ACHN (cell line): ENCODE data around the gene MTUS2.

Experiments used
- DNase-seq: peaks from one replicate; pipeline ENCODE4 v3.0.0-alpha.2; 2015
- in situ Hi-C: cut with HindIII; loops from 2 replicates; pipeline ENCODE4 v1.10.0; 2017; ENCODE audit warnings: low sequenced_read_pairs, low pct_ligation_motif_present, low pct_unique_long_range_greater_than_20kb

MTUS2 gene

DNA sequence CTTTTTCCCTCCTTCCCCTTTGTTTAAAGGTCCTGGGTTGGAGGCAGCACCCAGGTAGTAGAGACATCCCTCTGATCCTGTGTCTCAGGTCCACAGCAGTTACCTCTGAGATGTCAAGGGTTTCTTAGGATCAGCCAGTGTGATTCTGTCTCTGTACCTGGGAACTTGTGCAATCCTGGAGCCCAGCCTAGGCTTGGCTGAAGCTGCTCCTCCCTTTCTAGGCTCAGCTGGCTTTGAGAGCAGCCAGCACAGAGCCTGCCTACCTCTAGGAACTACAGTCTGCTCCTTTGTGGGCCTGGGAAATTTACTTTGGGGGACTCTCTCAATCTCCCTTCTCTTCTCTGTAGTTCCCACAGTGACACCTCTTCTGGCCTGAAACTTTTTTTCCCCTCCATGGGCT, 171.6 kb downstream of the MTUS2 start:
- in situ Hi-C loops: no loop called here
- DNase-seq: no peak

DNA sequence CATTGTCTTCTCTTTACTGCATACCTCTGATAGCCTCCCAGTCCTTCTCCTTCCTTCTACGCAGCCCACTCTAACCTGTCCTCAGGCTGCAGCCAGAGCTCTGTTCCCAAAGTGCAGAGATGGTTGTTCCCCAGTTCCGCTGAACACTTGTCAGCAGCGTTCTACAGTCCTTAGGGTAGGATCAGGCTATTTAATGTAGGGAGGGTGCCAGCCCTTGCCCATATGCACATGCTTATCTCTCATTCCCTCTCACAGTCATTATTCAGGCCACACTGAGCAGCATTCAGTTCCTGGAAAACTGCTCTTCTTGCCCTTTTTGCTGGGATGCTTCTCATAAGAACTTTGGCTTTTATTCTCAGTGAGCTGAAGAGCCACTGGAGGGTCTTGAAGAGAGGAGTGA, 180.7 kb downstream of the MTUS2 start:
- in situ Hi-C loops: no loop called here
- DNase-seq: no peak

DNA sequence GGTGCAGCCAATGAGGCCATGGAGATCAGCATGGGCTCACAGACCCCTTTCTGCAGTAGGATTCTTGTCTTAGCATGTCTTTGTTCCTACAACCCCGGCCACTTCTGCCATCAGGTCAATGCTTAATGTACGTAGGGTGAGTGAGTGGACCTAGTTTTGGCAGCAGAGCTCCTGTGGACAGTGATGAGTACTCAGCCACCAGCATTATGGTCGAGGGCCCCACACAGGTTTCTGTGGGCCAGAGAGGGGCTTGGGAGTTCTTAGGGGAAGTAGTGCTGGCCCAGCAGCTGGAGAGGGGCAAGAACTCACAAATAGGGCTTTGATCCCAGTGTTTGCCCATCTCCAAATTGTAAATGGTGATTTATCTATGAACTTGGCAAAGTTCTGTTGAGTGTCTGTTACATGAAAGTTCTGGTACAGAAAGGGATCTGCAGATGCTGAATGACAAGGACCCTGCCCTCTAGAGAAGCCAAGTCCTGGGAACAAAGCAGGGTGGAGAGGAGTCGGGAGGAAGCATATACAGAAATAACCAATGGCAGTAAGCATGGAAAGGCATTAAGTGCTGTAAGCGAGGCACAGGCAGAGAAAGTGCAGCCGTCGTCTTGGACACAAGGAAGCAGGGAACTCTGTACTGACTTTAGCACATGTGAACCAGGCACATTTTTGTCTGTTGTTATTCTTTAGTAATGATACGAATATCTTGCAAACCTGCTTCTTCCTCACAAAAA, 185.1 kb downstream of the MTUS2 start:
- no peak for DNase-seq
- in situ Hi-C loops: no loop called here

DNA sequence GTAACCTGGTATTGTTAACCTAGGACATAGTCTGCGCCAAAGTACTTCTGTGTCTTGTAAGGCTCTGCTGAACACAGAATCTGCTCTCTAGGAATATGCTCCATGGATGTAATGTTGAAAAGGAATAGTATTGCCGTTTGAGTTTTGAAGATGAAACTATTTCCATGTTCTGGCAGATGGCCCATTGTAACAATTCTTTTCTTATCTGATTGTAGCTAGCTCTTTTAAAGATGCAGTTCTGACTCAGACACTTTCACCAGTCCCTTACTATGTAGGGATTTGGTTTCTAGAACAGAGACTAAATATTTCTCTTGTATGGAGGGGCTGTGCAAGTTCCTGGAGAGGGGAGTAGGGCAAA, 185.6 kb downstream of the MTUS2 start:
- no peak for DNase-seq
- in situ Hi-C loops: no loop called here

DNA sequence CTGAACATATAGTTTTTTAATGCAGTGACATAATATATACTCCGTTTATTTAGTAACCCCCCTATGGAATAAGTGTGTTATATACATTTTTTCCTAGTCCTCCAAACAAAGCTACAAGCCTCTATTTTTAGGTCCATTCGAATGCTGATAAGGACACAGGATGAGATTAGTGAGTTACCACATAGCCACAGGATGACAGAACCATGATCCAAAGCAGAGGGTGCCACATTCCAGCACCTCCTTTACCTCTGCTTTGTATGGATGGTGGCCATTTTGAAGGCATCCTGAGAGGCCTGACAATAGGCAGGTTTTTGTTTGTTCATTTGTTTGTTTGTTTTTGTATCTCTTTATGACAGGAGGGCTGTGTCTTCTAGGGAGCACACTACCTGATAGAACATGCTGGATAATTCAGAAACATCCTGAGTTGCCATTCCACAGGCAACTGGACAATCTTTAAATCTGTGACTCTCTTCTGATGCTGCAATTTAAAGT, 186.3 kb downstream of the MTUS2 start:
- no peak for DNase-seq
- in situ Hi-C loops: no loop called here

DNA sequence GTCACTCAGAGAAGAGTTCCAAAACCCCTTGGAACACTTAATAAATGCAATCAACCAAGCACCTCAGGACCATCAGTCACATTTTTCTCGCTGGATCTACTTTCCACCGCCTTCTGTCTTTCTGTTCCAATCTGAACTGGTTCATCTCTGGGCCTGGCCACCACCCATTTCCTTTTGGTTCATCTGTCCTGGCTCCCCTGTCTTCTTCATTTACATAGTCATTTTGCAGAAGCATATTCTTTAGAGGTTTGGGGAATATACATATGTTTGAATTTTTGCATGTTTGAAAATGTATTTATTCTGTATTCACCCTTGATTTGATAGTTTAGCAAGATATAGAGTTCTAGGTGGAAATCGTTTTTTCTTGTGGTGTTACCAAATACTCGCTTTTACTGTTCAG, 188.2 kb downstream of the MTUS2 start:
- DNase-seq: no peak
- in situ Hi-C loops: no loop called here

DNA sequence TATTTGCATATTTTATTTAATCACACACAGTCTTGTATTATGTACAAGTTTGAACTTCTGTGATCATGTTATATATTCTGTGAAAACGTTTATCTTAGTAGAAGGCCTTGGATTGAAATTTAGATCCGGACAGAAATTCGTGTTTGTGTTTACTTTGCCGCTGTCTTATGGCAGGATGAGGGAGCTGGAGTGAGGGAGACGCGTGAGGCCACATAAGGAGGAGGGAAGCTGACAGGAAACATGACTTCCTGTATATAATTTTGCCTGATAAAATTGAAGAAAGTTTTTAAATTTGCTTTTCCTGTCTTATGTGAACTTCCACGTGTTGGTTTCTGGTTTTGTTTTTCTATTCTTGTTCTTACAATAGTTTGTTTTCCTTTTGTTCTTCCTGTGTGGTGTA, 200.2 kb downstream of the MTUS2 start:
- in situ Hi-C loops: no loop called here
- DNase-seq: no peak

DNA sequence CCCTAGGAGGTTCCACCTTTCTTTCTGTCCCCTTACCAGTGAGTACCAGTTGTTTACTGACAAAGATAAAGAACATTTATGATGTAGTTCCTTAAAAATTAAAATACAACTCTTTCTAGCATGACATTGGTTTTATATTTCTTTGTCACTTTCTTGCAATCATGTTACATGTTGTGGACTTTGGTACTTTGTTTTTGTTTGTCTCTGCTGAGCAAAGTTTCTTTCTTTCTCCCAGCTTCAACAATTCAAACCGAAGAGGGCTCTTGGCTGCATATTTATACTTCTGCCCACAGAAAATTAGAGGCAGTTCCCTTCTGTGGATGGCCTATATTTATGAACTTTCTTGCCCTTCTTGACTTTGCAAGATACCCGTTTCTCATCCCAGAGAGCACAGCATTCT, 201.2 kb downstream of the MTUS2 start:
- in situ Hi-C loops: no loop called here
- DNase-seq: no peak

DNA sequence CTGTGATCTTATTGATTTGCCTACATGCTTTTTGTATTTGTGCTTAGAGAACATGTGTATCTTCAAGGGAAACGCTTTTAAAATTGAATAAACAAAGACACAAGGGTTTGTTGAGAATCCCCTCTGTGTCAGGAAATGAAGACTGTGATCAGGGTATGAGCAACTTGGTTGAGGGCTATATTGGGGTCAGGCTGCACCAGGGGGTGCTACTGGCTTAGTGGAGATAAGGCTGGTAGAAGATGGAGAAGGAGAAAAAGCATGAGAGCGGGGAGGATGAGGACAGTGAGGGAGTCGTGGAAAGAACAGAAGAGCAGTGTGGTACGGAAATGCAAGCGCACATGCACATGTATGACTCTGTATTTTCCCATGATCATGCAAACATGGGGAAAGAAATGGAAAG, 201.6 kb downstream of the MTUS2 start:
- in situ Hi-C loops: no loop called here
- DNase-seq: no peak

DNA sequence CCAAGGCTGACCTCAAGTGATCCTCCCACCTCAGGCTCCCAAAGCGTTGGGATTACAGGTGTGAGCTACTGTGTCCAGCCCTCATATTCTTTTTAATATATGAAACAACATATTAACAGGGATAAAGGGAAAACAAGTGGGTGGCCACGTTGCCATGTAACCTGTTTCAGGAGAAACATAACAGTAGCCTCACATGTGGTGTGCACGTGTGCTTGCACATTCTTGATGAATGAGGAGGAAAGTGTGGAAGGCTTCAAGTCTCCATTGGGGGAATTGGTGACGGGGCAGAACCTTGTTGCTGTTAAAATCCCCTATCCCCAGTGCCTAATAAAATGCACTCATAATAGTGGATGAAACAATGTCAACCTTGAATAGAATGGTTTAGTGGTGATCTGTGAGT, 202.3 kb downstream of the MTUS2 start:
- in situ Hi-C loops: no loop called here
- DNase-seq: no peak

DNA sequence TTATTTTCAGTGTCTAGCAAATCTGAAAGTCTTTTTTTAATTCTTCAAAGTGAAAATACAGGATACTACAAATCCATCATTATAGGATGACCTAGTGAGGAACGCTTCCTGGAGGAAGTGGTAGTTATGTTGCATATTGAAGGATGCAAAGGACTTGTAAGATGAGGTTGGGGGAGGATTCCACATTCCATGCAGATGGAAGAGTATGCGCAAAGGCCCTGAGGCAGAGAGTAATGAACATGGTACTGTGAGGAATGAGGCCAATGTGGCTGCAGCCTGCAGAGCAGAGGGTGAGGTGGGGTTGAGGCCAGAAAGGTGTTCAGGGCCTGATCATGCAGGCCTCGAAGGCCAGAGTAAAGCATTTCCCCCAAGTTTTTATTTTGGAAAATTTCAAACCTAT, 202.8 kb downstream of the MTUS2 start:
- in situ Hi-C loops: no loop called here
- DNase-seq: no peak

DNA sequence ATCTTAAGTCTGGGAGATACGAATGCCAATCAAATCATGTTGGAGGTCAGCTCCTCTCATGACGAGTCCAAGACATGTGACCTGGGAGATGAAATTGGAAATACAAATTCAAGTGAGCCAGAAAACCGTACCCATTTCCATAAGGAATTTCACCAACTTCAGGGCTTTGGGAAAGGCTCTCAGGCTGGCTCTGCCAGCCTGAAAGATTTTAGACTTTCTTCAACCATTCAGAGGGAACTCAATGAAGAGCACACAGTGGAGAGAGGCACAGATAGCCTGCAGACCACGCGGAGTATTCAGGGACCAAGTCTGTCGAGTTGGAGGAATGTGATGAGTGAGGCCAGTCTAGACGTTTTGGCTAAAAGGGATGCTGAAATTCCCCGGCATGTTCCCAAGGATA, 204.6 kb downstream of the MTUS2 start:
- in situ Hi-C loops: no loop called here
- DNase-seq: no peak

DNA sequence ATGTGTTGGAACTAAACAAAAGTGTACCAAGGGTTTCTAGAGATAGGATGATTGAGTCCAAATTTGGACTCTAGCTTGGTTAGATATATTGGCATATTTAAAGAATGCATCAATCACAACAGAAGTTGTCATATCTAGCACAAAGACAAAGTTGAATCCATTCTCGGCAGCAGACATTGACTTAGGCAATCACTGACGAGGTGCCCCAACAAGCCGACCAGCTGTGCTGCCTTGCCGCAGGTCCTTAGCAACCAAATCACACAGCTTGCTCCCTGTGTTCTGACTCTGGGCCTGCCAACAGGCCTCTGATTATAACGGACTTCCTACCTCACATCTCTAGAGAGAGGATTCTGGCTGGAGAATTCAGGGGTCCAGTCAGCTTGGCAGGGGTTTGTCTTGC, 208.7 kb downstream of the MTUS2 start:
- in situ Hi-C loops: no loop called here

DNA sequence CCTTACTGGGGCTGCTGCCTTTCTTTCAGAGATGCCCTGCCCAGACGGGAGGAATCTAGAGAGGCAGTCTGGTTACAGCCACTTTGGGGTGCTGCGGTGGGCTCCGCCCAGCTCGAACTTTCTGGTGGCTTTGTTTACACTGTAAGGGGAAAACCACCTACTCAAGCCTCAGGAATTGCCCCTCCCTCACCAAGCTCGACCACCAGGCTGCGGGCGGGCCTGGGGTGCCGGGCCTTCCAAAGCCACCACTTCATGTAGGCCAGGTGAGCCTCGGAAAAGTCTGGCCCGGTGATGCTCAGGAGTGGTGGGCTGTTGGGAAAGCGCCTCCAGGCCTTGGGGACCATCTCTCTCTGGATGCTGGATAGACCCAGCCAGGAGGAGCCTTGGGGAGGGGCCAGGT, 218.6 kb downstream of the MTUS2 start:
- no peak for DNase-seq
- in situ Hi-C loops: no loop called here

More for the DNA sequence above, 208.7 kb downstream of the MTUS2 start:
- no peak for DNase-seq

DNA sequence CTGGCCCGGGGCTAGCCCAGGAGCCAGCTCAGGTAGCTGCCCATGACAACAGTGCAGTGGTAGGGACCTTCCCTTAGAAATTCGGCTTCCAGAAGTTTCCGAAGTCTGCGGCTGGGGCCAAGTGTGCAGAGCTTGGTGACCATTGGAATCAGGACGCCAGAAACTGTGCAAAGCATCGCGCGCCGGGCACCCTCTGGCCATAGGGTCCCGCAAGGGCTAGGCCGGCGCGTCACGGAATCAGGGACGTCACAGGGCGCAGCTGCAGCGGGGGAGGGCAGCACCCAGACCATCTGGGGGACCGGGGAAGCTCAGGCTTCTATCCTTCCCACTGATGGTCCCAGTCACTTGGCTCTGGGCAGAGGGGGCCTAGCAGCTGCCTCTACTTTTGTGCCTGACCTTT, 219.1 kb downstream of the MTUS2 start:
- no peak for DNase-seq
- in situ Hi-C loops: no loop called here

DNA sequence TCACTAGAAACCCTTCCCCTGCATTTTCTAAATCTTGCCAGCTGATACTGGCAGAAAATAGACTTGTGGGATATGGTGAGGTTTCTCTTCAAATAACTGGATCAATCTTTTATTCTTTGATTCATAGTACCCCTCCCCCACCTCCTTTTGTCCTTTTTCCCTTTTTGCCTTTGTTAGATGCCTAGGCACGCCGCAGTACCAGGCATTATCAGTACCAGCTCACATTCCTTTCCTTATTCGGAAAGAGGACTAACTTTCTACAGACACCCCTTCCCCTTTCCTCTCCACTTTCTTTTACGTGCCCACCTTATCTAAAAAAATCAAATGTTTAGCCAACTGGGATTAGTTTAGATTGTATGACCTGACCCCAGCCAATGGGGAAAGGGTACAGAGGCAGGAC, 226.4 kb downstream of the MTUS2 start:
- in situ Hi-C loops: no loop called here
- no peak for DNase-seq

DNA sequence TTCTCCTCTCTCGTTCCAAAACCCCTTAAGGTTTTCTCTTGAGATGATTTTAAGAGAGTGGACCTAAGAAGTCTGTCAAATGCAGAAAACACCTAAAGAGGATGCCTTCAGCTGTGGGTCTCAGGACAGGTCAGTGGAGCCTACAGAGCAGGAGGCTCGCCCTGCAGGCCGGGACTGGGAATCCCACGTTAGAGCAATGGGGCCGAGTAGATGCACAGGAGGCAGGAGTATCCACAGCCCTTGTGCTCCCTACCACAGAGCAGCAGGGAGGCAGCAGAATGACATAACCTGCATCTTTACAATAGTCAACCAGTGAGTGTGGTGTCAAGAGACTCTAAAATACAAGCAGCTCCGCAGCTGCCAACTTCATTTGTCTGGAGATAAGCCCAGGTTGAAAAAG, 229.4 kb downstream of the MTUS2 start:
- in situ Hi-C loops: no loop called here

DNA sequence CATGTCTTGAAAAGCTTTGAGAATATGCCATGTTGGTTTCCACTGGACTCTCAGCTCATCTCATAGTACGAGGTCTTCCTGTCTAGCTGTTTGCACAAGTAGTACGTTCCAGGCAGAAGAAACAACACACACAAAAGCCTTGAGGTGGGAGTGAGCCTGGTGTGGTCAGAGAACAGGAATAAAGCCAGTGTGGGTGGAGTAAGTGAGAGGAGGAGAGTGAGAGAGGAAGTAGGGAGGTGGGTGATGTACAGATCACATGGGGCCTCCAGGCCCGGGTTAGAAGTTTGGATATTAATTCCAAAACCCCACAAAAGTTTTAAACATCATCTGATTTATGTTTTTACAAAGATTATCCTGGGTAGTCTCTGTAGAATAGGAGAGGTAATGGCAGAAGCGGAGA, 230.6 kb downstream of the MTUS2 start:
- DNase-seq: no peak
- in situ Hi-C loops: no loop called here

More for the DNA sequence above, 229.4 kb downstream of the MTUS2 start:
- no peak for DNase-seq

DNA sequence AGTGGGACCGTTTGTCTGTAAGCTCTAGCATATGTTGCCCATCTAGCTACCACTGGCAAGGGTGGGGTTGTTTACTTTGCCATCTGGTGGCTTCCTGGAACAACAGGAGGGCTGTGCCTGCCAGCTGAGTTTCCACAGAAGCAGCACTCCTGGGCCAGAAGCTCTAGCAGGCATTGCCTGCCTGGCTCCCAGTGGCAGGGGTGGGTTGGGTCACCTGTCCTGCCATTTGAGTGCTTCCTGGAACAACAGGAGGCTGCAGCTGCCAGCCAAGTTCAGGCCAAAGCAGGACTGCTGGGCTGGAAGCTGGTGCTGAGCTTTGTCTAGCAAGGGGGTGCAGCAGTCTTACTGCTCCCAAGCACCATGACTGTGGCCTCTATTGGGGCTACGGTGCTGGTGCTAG, 239.7 kb downstream of the MTUS2 start:
- in situ Hi-C loops: no loop called here
- no peak for DNase-seq

DNA sequence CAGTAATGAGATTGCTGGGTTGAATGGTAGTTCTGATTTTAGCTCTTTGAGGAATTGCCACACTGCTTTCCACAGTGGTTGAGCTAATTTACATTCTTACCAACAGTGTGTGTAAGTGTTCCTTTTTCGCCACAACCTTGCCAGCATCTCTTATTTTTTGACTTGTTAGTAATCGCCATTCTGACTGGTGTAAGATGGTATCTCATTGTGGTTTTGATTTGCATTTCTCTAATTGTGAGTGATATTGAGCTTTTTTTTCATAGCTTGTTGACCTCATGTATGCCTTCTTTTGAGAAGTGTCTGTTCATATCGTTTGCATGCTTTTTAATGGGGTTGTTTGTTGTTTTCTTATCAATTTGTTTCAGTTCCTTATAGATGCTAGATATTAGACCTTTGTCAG, 245.0 kb downstream of the MTUS2 start:
- in situ Hi-C loops: no loop called here
- DNase-seq: no peak
